ENCODE results near the gene SCAPER. TPM values are rescaled to one million over a fixed set of nuclear protein-coding genes. Genes with fewer than 3 reads are reported as not detected.

The SCAPER gene
- total and polyA plus RNA-seq, 10 donors = 3.9 to 53.3 (median 34.0) TPM

- no peak for TF ChIP-seq CTCF (IDR thresholded peaks at IDR 0.05 in 8 of 11, conservative IDR thresholded peaks at IDR 0.05 in 3 of 11)
- no peak for TF ChIP-seq POLR2AphosphoS5 (IDR thresholded peaks at IDR 0.05)
- no peak for TF ChIP-seq POLR2A (IDR thresholded peaks at IDR 0.05)
- no peak for DNase-seq
- H3K4me1 ChIP-seq = peaks cover 45 to 76% (median 72%) of the 10 kb centered on the region in 6 donors
- H3K9me3 ChIP-seq = peaks cover 0 to 3% (median 0%) of the 10 kb centered on the region in 8 donors
- peaks cover 25 to 100% (median 94%) of the 10 kb centered on the region in 7 donors for H3K27me3 ChIP-seq (replicated peaks in 1 of 7)
- WGBS, 5 donors = 6 to 9% (median 8%) methylated on average over 25 of the region's 25 CpGs
- peak overlapping the region in 2 of 8 donors; percentile 53 to 82 for H3K27ac ChIP-seq
- H3K4me3 ChIP-seq = peak overlapping the region in 5 of 8 donors; percentile 27 to 67 (median 36)
- no peaks in the 10 kb centered on the region for H3K36me3 ChIP-seq
- intact Hi-C loops (cut with DNase I; ENCODE audit: low total_unique reads) = no loop called here
Measured at GRCh38 chr15:76337059-76337695, 568.0 kb downstream of the SCAPER start.

- WGBS, 5 donors = 3 to 6% (median 4%) methylated on average over 29 to 40 of the region's 40 CpGs
- DNase-seq = peak; percentile 91
- peaks cover 20 to 96% (median 86%) of the 10 kb centered on the region in 7 donors for H3K27me3 ChIP-seq (replicated peaks in 1 of 7)
- peaks cover 0 to 3% (median 0%) of the 10 kb centered on the region in 8 donors for H3K9me3 ChIP-seq
- H3K27ac ChIP-seq = peak within 1 kb of the TSS in 5 of 8 donors; percentile 44 to 82 (median 64)
- no peaks in the 10 kb centered on the region for H3K36me3 ChIP-seq
- intact Hi-C loops (cut with DNase I; ENCODE audit: low total_unique reads) = no loop called here
- peaks cover 38 to 68% (median 65%) of the 10 kb centered on the region in 6 donors for H3K4me1 ChIP-seq
- no peak for TF ChIP-seq CTCF (IDR thresholded peaks at IDR 0.05 in 8 of 11, conservative IDR thresholded peaks at IDR 0.05 in 3 of 11)
- no peak for TF ChIP-seq POLR2A (IDR thresholded peaks at IDR 0.05)
- TF ChIP-seq POLR2AphosphoS5 (IDR thresholded peaks at IDR 0.05) = peak; percentile 11 to 72 (median 53)
- H3K4me3 ChIP-seq = peak within 1 kb of the TSS in 7 of 8 donors; percentile 17 to 67 (median 32)
Measured at GRCh38 chr15:76336254-76337058, 568.7 kb downstream of the SCAPER start, which contains the start of gene ISL2. TSS of gene ISL2 (plus strand) at chr15:76336773. CDS start at chr15:76336884, 111 bp downstream.

- DNase-seq = peak; percentile 82
- intact Hi-C loops (cut with DNase I; ENCODE audit: low total_unique reads) = no loop called here
Measured at GRCh38 chr15:76335307-76336253, 569.6 kb downstream of the SCAPER start.

More at GRCh38 chr15:76335307-76336253, 569.6 kb downstream of the SCAPER start:
- no peaks in the 10 kb centered on the region for H3K36me3 ChIP-seq
- peaks cover 14 to 94% (median 78%) of the 10 kb centered on the region in 7 donors for H3K27me3 ChIP-seq (replicated peaks in 1 of 7)
- peaks cover 0 to 3% (median 0%) of the 10 kb centered on the region in 8 donors for H3K9me3 ChIP-seq
- H3K4me3 ChIP-seq = peak overlapping the region in 7 of 8 donors; percentile 17 to 67 (median 32)
- peaks cover 30 to 60% (median 56%) of the 10 kb centered on the region in 6 donors for H3K4me1 ChIP-seq
- peak overlapping the region in 5 of 8 donors; percentile 44 to 82 (median 64) for H3K27ac ChIP-seq
- TF ChIP-seq CTCF (IDR thresholded peaks at IDR 0.05 in 8 of 11, conservative IDR thresholded peaks at IDR 0.05 in 3 of 11) (no peak), POLR2AphosphoS5 (IDR thresholded peaks at IDR 0.05) (peak; percentile 18 to 73 (median 38))
- 6 to 8% (median 6%) methylated on average over 30 to 39 of the region's 39 CpGs for WGBS, 5 donors
